ENCODE results near the gene NELFCD.

DNA sequence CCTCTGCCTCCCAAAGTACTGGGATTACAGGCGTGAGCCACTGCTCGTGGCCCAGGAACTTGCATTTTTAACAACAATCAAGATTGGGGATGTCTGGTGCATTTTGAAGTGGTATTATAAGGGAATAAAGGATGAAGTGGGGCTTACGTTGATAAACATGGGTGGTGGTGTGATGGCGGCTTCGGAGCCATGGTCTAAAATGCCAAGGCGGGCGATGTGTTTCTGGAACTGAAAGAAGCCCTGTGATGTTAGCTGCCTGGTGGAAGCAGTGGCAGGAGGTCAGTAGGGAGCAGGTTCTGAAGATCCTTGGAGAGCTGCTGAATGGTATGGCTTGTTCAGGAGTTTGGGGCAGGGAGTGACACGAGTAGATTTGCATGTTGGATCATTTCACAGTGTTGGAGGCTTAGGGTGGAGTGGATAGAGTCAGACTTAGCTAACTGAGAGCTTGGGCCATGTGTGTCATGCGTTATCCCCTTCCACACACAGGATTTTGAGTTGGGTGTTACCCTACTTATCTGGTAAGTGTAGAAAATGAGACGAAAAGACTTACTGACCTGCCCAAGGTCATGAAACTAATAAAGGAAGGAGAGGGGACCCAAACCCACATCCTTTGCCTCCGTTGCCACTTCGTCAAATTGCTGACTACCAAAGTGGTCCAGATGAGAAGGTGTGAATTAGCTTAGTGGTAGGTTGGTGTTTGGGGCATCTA, 1.5 kb downstream of the NELFCD start:
- TF ChIP-seq POLR2A (IDR thresholded peaks at IDR 0.05) (no peak), CTCF (IDR thresholded peaks at IDR 0.05 in 4 of 5, conservative IDR thresholded peaks at IDR 0.05 in 1 of 5) (no peak)
